Measurements from ENCODE around the gene KCNG2. TPM values are rescaled to one million over a fixed set of nuclear protein-coding genes. Genes with fewer than 3 reads are reported as not detected.

The KCNG2 gene
- polyA plus RNA-seq, 1 of the 3 experiments (the other 2 are of a cell fraction): not detected

DNA sequence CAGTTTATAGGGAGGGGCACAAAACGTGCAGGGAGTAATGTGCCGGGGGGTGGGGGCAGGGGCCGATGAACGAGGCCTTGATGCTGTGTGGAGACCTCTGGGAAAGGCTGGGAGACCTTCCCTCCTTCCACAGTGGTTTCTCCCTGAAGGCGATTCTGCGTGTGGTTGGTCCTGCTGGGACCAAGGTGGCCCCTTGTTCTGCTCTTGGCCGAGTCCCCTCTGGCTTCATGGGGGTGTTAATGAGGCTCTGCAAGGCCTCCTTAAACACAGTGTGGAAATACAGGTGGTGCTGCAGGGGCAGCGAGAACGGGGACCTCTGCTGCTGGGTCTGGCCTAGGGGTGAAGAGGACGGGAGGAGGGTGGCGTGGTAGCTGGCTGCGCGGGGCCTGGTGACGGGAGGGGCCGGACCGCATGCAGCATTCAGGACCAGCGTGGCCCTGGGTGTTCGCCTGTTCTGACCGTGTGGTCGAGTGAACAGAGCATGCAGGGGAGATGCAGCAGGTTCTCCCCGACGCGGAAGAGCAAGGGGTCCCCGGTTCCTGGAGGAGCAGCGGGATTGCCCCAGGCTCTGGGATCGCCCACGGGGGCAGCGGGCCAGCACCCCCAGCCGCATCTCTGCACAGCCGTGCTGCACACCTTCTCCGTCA is 42.1 kb upstream of the KCNG2 start:
- no peak overlapping the region for H3K4me3 ChIP-seq (ENCODE audit: low read depth in 2 of 2, low read length in 1 of 2)
- H3K9me2 ChIP-seq: no peaks in the 10 kb centered on the region
- H2AFZ ChIP-seq (ENCODE audit: low read depth): no peak overlapping the region
- no peak overlapping the region for H3K9ac ChIP-seq
- ChIA-PET POLR2A (no interaction called here), CTCF (no interaction called here)
- H3K27me3 ChIP-seq (ENCODE audit: insufficient read depth): no peaks in the 10 kb centered on the region
- H4K20me1 ChIP-seq (ENCODE audit: insufficient read depth): no peaks in the 10 kb centered on the region
- no peaks in the 10 kb centered on the region for H3K9me3 ChIP-seq
- peaks cover 10 to 17% of the 10 kb centered on the region in 2 experiments for H3K36me3 ChIP-seq (replicated peaks in 1 of 2; ENCODE audit: control insufficient read depth in 1 of 2, insufficient read depth in 2 of 2, low read length in 1 of 2)
- WGBS (ENCODE audit: low lambda C conversion rate): 93% methylated on average over 27 of the region's 31 CpGs
- H3F3A ChIP-seq (replicated peaks; ENCODE audit: insufficient read depth): no peaks in the 10 kb centered on the region
- no peak overlapping the region for H3K27ac ChIP-seq (ENCODE audit: low read depth in 2 of 2, low read length in 1 of 2)
- H3K4me1 ChIP-seq (ENCODE audit: control insufficient read depth in 1 of 2, insufficient read depth in 2 of 2, low read depth in 1 of 2, low read length in 1 of 2): no peaks in the 10 kb centered on the region
- DNase-seq: no peak
- TF ChIP-seq TCF12 (IDR thresholded peaks at IDR 0.05) (no peak), RCOR1 (IDR thresholded peaks at IDR 0.05; ENCODE audit: low read length) (no peak), POLR2AphosphoS5 (IDR thresholded peaks at IDR 0.05; ENCODE audit: low read depth, low read length) (no peak), EZH2phosphoT487 (IDR thresholded peaks at IDR 0.05; ENCODE audit: borderline replicate concordance, low read depth) (no peak), TEAD4 (IDR thresholded peaks at IDR 0.05; ENCODE audit: borderline replicate concordance, insufficient read depth) (no peak), MAX (IDR thresholded peaks at IDR 0.05; ENCODE audit: low read depth) (no peak)
- no peak overlapping the region for H3K4me2 ChIP-seq
- no peaks in the 10 kb centered on the region for H3K79me2 ChIP-seq (ENCODE audit: insufficient read depth)

- Histone ChIP-seq H3F3A (replicated peaks; ENCODE audit: insufficient read depth) (no peaks in the 10 kb centered on the region), H2AFZ (ENCODE audit: low read depth) (no peak overlapping the region), H3K27ac (ENCODE audit: low read depth in 2 of 2, low read length in 1 of 2) (no peak overlapping the region), H3K9ac (no peak overlapping the region), H3K9me3 (no peaks in the 10 kb centered on the region), H3K27me3 (ENCODE audit: insufficient read depth) (no peaks in the 10 kb centered on the region), H3K79me2 (ENCODE audit: insufficient read depth) (no peaks in the 10 kb centered on the region), H3K4me3 (ENCODE audit: low read depth in 2 of 2, low read length in 1 of 2) (no peak overlapping the region), H4K20me1 (ENCODE audit: insufficient read depth) (no peaks in the 10 kb centered on the region), H3K9me2 (no peaks in the 10 kb centered on the region), H3K4me2 (no peak overlapping the region), H3K4me1 (ENCODE audit: control insufficient read depth in 1 of 2, insufficient read depth in 2 of 2, low read depth in 1 of 2, low read length in 1 of 2) (no peaks in the 10 kb centered on the region), H3K36me3 (replicated peaks in 1 of 2; ENCODE audit: control insufficient read depth in 1 of 2, insufficient read depth in 2 of 2, low read length in 1 of 2) (peaks cover 10 to 17% of the 10 kb centered on the region in 2 experiments)
- ChIA-PET CTCF (no interaction called here), POLR2A (no interaction called here)
- no peak for DNase-seq
- WGBS (ENCODE audit: low lambda C conversion rate): 89% methylated on average over 5 of the region's 10 CpGs
- TF ChIP-seq FOSL2 (IDR thresholded peaks at IDR 0.05; ENCODE audit: borderline replicate concordance, low read depth): no peak
These were observed 41.6 kb upstream of the KCNG2 start for GRCh38 chr18:79756143-79756500.

- H3K4me1 ChIP-seq (ENCODE audit: control insufficient read depth in 1 of 2, insufficient read depth in 2 of 2, low read depth in 1 of 2, low read length in 1 of 2): no peaks in the 10 kb centered on the region
- ChIA-PET POLR2A (no interaction called here), CTCF (interaction anchor here (1.2 kb wide), 1 partner anchor 9 kb away, joined by 3 read pairs; no protein-coding TSS in a partner anchor)
- H3K27ac ChIP-seq (ENCODE audit: low read depth in 2 of 2, low read length in 1 of 2): no peak overlapping the region
- H4K20me1 ChIP-seq (ENCODE audit: insufficient read depth): no peaks in the 10 kb centered on the region
- no peak for TF ChIP-seq FOSL2 (IDR thresholded peaks at IDR 0.05; ENCODE audit: borderline replicate concordance, low read depth)
- TF ChIP-seq CHD2 (IDR thresholded peaks at IDR 0.05; ENCODE audit: low read length, partially characterized antibody): no peak
- TF ChIP-seq TAF1 (IDR thresholded peaks at IDR 0.05; ENCODE audit: borderline replicate concordance, low read depth, low read length): no peak
- no peak for TF ChIP-seq SIN3A (IDR thresholded peaks at IDR 0.05; ENCODE audit: borderline replicate concordance, low read depth, low read length)
- TF ChIP-seq SMC3 (IDR thresholded peaks at IDR 0.05; ENCODE audit: low read depth, low read length): no peak
- TF ChIP-seq POLR2AphosphoS5 (IDR thresholded peaks at IDR 0.05; ENCODE audit: low read depth, low read length): no peak
- TF ChIP-seq YY1 (IDR thresholded peaks at IDR 0.05; ENCODE audit: low read depth): no peak
- TF ChIP-seq MEF2A (IDR thresholded peaks at IDR 0.05; ENCODE audit: borderline replicate concordance, low read depth): no peak
- TF ChIP-seq EZH2phosphoT487 (IDR thresholded peaks at IDR 0.05; ENCODE audit: borderline replicate concordance, low read depth): no peak
- no peak for DNase-seq
- no peak overlapping the region for H3K4me2 ChIP-seq
- H3K9me3 ChIP-seq: no peaks in the 10 kb centered on the region
- no peak overlapping the region for H2AFZ ChIP-seq (ENCODE audit: low read depth)
- H3K36me3 ChIP-seq (replicated peaks in 1 of 2; ENCODE audit: control insufficient read depth in 1 of 2, insufficient read depth in 2 of 2, low read length in 1 of 2): peaks cover 10 to 17% of the 10 kb centered on the region in 2 experiments
- WGBS (ENCODE audit: low lambda C conversion rate): 96% methylated on average over 11 of the region's 11 CpGs
- no peaks in the 10 kb centered on the region for H3K9me2 ChIP-seq
- H3K27me3 ChIP-seq (ENCODE audit: insufficient read depth): no peaks in the 10 kb centered on the region
- no peaks in the 10 kb centered on the region for H3F3A ChIP-seq (replicated peaks; ENCODE audit: insufficient read depth)
- no peaks in the 10 kb centered on the region for H3K79me2 ChIP-seq (ENCODE audit: insufficient read depth)
- no peak overlapping the region for H3K9ac ChIP-seq
- no peak overlapping the region for H3K4me3 ChIP-seq (ENCODE audit: low read depth in 2 of 2, low read length in 1 of 2)
These were observed 40.9 kb upstream of the KCNG2 start for GRCh38 chr18:79756826-79757225.

All from SK-N-SH (cell line).